PFSK-1 (cell line): ENCODE data around the gene PPP1R2B.

Experiments used
- FOXP2 ChIP-seq: optimal IDR thresholded peaks from 2 replicates; pipeline ENCODE3; 2011; ENCODE audit warnings: borderline replicate concordance, control low read depth, inconsistent platforms; ENCODE audit not compliant: insufficient read depth; ENCODE audit errors: extremely low read length, extremely low read depth
- POLR2AphosphoS5 ChIP-seq: IDR thresholded peaks from 2 replicates; pipeline ENCODE4 v1.6.1; 2012; ENCODE audit warnings: low read depth, mild to moderate bottlenecking, control low read depth, low read length, moderate library complexity
- SIN3A ChIP-seq: IDR thresholded peaks from 2 replicates; pipeline ENCODE4 v1.6.1; 2012; ENCODE audit warnings: mild to moderate bottlenecking, low read length, moderate library complexity, borderline replicate concordance; ENCODE audit not compliant: insufficient read depth
- TAF1 ChIP-seq: IDR thresholded peaks from 2 replicates; pipeline ENCODE4 v1.6.1; 2012; ENCODE audit warnings: low read length, control low read depth, borderline replicate concordance; ENCODE audit not compliant: insufficient read depth
- TF ChIP-seq, protein P1 (sequence below), 2 experiments: IDR thresholded peaks; 2 replicates each; pipeline versions ENCODE4 v1.6.1 to v1.8.0; 2011 to 2012; ENCODE audit warnings: low read depth in 2 of 2, low read length in 2 of 2, control low read depth in 1 of 2, inconsistent platforms in 1 of 2, mild to moderate bottlenecking in 1 of 2, moderate library complexity in 1 of 2; ENCODE audit not compliant: insufficient read depth in 1 of 2

The PPP1R2B gene

DNA sequence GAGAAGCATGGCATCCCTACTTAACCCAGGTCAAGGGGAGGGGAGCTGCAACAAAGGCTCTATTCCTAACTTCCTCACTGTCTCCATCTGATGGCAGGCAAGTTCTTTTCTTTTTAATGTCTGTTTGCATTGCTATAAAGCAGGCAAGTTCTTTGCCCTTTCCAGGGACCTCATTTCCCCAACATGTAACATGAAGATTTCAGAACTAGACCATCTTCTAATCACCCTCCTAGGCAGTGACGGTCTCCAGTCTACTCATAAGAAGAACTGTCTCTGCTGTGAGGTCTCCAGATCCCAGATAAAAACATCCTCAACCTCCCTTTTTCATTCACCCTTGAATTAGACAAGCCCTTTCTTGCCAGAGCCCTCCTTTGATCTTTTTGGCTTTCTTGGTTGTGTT lies 42.1 kb downstream of the PPP1R2B start:
- TF ChIP-seq, protein P1, sequence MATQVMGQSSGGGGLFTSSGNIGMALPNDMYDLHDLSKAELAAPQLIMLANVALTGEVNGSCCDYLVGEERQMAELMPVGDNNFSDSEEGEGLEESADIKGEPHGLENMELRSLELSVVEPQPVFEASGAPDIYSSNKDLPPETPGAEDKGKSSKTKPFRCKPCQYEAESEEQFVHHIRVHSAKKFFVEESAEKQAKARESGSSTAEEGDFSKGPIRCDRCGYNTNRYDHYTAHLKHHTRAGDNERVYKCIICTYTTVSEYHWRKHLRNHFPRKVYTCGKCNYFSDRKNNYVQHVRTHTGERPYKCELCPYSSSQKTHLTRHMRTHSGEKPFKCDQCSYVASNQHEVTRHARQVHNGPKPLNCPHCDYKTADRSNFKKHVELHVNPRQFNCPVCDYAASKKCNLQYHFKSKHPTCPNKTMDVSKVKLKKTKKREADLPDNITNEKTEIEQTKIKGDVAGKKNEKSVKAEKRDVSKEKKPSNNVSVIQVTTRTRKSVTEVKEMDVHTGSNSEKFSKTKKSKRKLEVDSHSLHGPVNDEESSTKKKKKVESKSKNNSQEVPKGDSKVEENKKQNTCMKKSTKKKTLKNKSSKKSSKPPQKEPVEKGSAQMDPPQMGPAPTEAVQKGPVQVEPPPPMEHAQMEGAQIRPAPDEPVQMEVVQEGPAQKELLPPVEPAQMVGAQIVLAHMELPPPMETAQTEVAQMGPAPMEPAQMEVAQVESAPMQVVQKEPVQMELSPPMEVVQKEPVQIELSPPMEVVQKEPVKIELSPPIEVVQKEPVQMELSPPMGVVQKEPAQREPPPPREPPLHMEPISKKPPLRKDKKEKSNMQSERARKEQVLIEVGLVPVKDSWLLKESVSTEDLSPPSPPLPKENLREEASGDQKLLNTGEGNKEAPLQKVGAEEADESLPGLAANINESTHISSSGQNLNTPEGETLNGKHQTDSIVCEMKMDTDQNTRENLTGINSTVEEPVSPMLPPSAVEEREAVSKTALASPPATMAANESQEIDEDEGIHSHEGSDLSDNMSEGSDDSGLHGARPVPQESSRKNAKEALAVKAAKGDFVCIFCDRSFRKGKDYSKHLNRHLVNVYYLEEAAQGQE (IDR thresholded peaks at IDR 0.05; ENCODE audit: insufficient read depth in 1 of 2, low read depth in 2 of 2, low read length in 2 of 2), result no peak
- no peak for TF ChIP-seq POLR2AphosphoS5
- TF ChIP-seq FOXP2, result no peak
- no peak for TF ChIP-seq SIN3A
- no peak for TF ChIP-seq TAF1

DNA sequence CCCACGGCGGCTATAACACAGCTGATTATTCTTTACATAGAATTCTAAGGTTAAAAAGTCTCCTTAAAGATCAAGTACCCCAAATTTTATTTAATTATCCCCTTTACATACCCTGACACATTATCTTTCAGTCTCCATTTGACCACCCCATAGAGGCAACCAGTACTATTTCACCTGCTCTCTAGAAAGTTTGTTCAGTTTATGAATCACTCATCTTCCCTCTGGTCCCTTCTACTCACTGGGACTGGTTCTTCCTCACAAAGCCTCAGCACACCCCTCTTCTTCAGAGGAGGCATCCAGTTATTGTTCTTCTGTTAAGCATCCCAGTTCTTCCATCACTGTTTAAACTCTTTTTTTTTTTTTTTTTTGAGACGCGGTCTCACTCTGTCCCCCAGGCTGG lies 42.8 kb downstream of the PPP1R2B start:
- TF ChIP-seq FOXP2, result no peak
- TF ChIP-seq, protein P1 (IDR thresholded peaks at IDR 0.05; ENCODE audit: insufficient read depth in 1 of 2, low read depth in 2 of 2, low read length in 2 of 2), result no peak
- TF ChIP-seq SIN3A, result no peak

DNA sequence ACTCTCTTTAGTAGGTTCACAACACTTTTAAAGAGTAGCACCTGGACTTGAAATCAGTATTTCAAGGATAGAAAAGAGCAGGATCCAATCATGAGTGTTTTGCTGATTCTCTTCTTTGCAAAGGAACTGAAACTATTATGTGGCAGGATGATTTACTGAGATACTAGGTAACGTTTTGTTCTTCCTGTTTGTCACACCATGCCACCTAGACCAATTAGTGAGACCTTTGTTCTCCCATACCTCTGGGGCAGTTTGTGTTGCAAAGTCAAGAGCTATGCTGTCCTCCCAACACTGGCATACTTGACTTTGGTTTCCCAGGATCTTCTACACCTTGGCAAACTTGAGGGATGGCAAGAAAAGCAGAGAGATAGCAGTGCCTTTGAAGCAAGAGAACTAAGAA lies 43.4 kb downstream of the PPP1R2B start:
- TF ChIP-seq POLR2AphosphoS5 (no peak), SIN3A (no peak), TAF1 (no peak), FOXP2 (no peak)
- TF ChIP-seq, protein P1 (IDR thresholded peaks at IDR 0.05; ENCODE audit: insufficient read depth in 1 of 2, low read depth in 2 of 2, low read length in 2 of 2), result no peak

DNA sequence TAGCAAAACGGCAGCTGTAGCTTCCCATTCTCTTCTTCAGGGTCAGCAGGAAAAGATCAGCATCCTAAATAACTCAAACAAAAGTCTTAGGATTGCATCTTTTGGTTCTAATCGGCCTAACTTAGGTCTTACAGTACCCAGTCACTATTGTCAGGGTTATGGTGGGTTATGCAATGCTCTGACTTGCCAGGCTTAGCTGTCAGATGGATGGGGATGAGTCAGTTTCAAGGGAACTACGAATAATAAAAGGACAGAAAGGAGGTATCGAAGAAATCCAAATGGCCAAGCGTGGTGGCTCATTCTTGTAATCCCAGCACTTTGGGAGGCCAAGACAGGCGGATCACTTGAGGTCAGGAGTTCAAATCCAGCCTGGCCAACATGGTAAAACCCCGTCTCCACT lies 46.5 kb downstream of the PPP1R2B start:
- no peak for TF ChIP-seq SIN3A
